ENCODE data around the gene CBX1. TPM values are rescaled to one million over a fixed set of nuclear protein-coding genes. Genes with fewer than 3 reads are reported as not detected.
A peak's percentile ranks its signal among the peaks of the same experiment; 100 is the strongest.

CBX1 gene
- total RNA-seq, 2 experiments from 2014 or later, result 5.5 to 6.6 TPM

- ATAC-seq (ENCODE audit: poor library complexity), result no peak
- H3K27me3 ChIP-seq (ENCODE audit: control insufficient read depth in 1 of 2, insufficient read depth in 2 of 2, low read length in 2 of 2), result no peaks in the 10 kb centered on the region
- TF ChIP-seq CTCF (IDR thresholded peaks at IDR 0.05), result no peak
- Mint-ChIP-seq H3K4me1 (ENCODE audit: low read depth) (no peaks in the 10 kb centered on the region), H3K36me3 (ENCODE audit: low read depth) (peaks cover 57% of the 10 kb centered on the region), H3K27ac (no peak overlapping the region), H3K9me3 (no peaks in the 10 kb centered on the region), H3K27me3 (no peaks in the 10 kb centered on the region), H3K4me3 (no peak overlapping the region)
- H3K4me3 ChIP-seq (ENCODE audit: low read length), result no peak overlapping the region
- intact Hi-C loops (cut with DNase I, micrococcal nuclease), result no loop called here
- POLR2A ChIA-PET, result interaction anchor here (1.0 to 1.9 kb wide), 3 partner anchors 9 to 22 kb away, joined by 3 to 12 read pairs (median 3); partner anchors contain the start of gene SNX11
- DNase-seq, result no peak
- CTCF ChIA-PET, result no interaction called here
- H3K36me3 ChIP-seq (ENCODE audit: insufficient read depth, low read length), result peaks cover 50% of the 10 kb centered on the region
- H3K4me1 ChIP-seq (ENCODE audit: insufficient read depth, low read length), result no peaks in the 10 kb centered on the region
- no peaks in the 10 kb centered on the region for H3K9me3 ChIP-seq (ENCODE audit: control insufficient read depth in 1 of 2, insufficient read depth in 1 of 2, low read length in 2 of 2)
- no peak overlapping the region for H3K27ac ChIP-seq (ENCODE audit: low read depth in 1 of 2, low read length in 2 of 2)
These were observed 21.4 kb upstream of the CBX1 start for GRCh38 chr17:48122665-48123045.

GRCh38 chr17:48121923-48122664, 20.8 kb upstream of the CBX1 start:
- Histone ChIP-seq H3K27me3 (ENCODE audit: control insufficient read depth in 1 of 2, insufficient read depth in 2 of 2, low read length in 2 of 2) (no peaks in the 10 kb centered on the region), H3K9me3 (ENCODE audit: control insufficient read depth in 1 of 2, insufficient read depth in 1 of 2, low read length in 2 of 2) (no peaks in the 10 kb centered on the region), H3K27ac (ENCODE audit: low read depth in 1 of 2, low read length in 2 of 2) (no peak overlapping the region), H3K4me1 (ENCODE audit: insufficient read depth, low read length) (no peaks in the 10 kb centered on the region), H3K4me3 (ENCODE audit: low read length) (no peak overlapping the region), H3K36me3 (ENCODE audit: insufficient read depth, low read length) (peaks cover 53% of the 10 kb centered on the region)
- no peaks in the 10 kb centered on the region for H3K4me1 Mint-ChIP-seq (ENCODE audit: low read depth)
- no peak for ATAC-seq (ENCODE audit: poor library complexity)
- no peaks in the 10 kb centered on the region for H3K9me3 Mint-ChIP-seq
- H3K4me3 Mint-ChIP-seq, result no peak overlapping the region
- ChIA-PET CTCF (interaction anchor here (0.6 kb wide), 1 partner anchor 49 kb away, joined by 4 read pairs; no protein-coding TSS in a partner anchor), POLR2A (interaction anchor here (0.9 to 1.0 kb wide), 2 partner anchors 9 to 21 kb away, joined by 3 read pairs; no protein-coding TSS in a partner anchor)
- TF ChIP-seq CTCF (IDR thresholded peaks at IDR 0.05), result no peak
- H3K36me3 Mint-ChIP-seq (ENCODE audit: low read depth), result peaks cover 59% of the 10 kb centered on the region
- no peak overlapping the region for H3K27ac Mint-ChIP-seq
- intact Hi-C loops (cut with DNase I, micrococcal nuclease), result no loop called here
- no peaks in the 10 kb centered on the region for H3K27me3 Mint-ChIP-seq
- no peak for DNase-seq

- peak overlapping the region; percentile 83 for H3K4me3 Mint-ChIP-seq
- peak overlapping the region; percentile 52 to 59 for H3K27ac ChIP-seq (ENCODE audit: low read depth in 1 of 2, low read length in 2 of 2)
- ChIA-PET CTCF (interaction anchor here (0.7 to 0.9 kb wide), 2 partner anchors 18 to 87 kb away, joined by 3 to 4 read pairs; no protein-coding TSS in a partner anchor), POLR2A (interaction anchor here (0.6 to 2.5 kb wide), 9 partner anchors 8 to 501 kb away, joined by 3 to 21 read pairs (median 5); partner anchors contain the start of gene CBX1)
- no peaks in the 10 kb centered on the region for H3K9me3 ChIP-seq (ENCODE audit: control insufficient read depth in 1 of 2, insufficient read depth in 1 of 2, low read length in 2 of 2)
- peak; percentile 20 to 75 (median 52) for DNase-seq
- H3K9me3 Mint-ChIP-seq, result no peaks in the 10 kb centered on the region
- ATAC-seq (ENCODE audit: poor library complexity), result peak; percentile 95
- peaks cover 41% of the 10 kb centered on the region for H3K4me1 ChIP-seq (ENCODE audit: insufficient read depth, low read length)
- TF ChIP-seq CTCF (IDR thresholded peaks at IDR 0.05), result no peak
- peaks cover 27% of the 10 kb centered on the region for H3K36me3 ChIP-seq (ENCODE audit: insufficient read depth, low read length)
- no peaks in the 10 kb centered on the region for H3K27me3 ChIP-seq (ENCODE audit: control insufficient read depth in 1 of 2, insufficient read depth in 2 of 2, low read length in 2 of 2)
- intact Hi-C loops (cut with DNase I, micrococcal nuclease), result no loop called here
- H3K4me3 ChIP-seq (ENCODE audit: low read length), result no peak overlapping the region
- peaks cover 14% of the 10 kb centered on the region for H3K36me3 Mint-ChIP-seq (ENCODE audit: low read depth)
- peak overlapping the region; percentile 81 for H3K27ac Mint-ChIP-seq
- no peaks in the 10 kb centered on the region for H3K27me3 Mint-ChIP-seq
- H3K4me1 Mint-ChIP-seq (ENCODE audit: low read depth), result peaks cover 39% of the 10 kb centered on the region
These were observed 12.0 kb upstream of the CBX1 start for GRCh38 chr17:48113201-48113676.
